ENCODE measurements around the gene CACNA2D3.

Gene CACNA2D3

DNA sequence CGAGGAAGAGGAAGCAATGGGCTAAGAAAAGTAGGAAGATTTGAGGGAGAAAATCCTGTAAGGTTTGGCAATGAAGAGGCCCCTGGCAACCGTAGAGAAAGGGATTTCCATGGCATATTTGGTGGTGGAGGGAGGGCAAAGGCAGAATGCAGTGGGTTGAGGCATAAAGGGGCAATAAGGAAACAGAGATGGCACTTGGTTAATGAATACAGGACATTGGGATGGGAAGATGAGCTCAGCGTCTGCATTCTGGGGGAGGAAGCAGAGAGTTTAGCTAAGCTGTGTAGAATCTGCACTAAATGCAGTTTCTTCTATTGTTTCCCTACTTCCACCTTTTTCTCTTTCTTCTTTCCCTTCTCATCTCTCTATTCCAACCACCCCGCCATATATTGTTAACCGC, 721.9 kb downstream of the CACNA2D3 start:
- DNase-seq = no peak
- H4K20me1 ChIP-seq (ENCODE audit: insufficient read depth, low read length) = no peaks in the 10 kb centered on the region
- no peak overlapping the region for H3K9ac ChIP-seq (ENCODE audit: low read length)
- no peaks in the 10 kb centered on the region for H3K9me2 ChIP-seq (replicated peaks; ENCODE audit: insufficient read depth, low read length)
- H3K4me2 ChIP-seq (ENCODE audit: low read depth, low read length) = no peak overlapping the region
- H3K4me3 ChIP-seq (ENCODE audit: low read length) = no peak overlapping the region
- H3K79me2 ChIP-seq (ENCODE audit: low read length) = no peaks in the 10 kb centered on the region
- H2AFZ ChIP-seq (ENCODE audit: low read length) = no peak overlapping the region
- H3K4me1 ChIP-seq (ENCODE audit: low read length) = no peaks in the 10 kb centered on the region
- no peaks in the 10 kb centered on the region for H3K27me3 ChIP-seq (replicated peaks; ENCODE audit: insufficient read depth, low read length)
- no peak overlapping the region for H3K27ac ChIP-seq (ENCODE audit: low read length)
- no peaks in the 10 kb centered on the region for H3K9me3 ChIP-seq (replicated peaks; ENCODE audit: insufficient read depth, low read length)
- no peaks in the 10 kb centered on the region for H3F3A ChIP-seq (ENCODE audit: insufficient read depth, low read length)
- no peak for TF ChIP-seq EZH2phosphoT487 (IDR thresholded peaks at IDR 0.05; ENCODE audit: low read length)
- no peak for TF ChIP-seq EZH2 (optimal IDR thresholded peaks at IDR 0.05; ENCODE audit: low read depth, low read length)
- TF ChIP-seq, protein P1, sequence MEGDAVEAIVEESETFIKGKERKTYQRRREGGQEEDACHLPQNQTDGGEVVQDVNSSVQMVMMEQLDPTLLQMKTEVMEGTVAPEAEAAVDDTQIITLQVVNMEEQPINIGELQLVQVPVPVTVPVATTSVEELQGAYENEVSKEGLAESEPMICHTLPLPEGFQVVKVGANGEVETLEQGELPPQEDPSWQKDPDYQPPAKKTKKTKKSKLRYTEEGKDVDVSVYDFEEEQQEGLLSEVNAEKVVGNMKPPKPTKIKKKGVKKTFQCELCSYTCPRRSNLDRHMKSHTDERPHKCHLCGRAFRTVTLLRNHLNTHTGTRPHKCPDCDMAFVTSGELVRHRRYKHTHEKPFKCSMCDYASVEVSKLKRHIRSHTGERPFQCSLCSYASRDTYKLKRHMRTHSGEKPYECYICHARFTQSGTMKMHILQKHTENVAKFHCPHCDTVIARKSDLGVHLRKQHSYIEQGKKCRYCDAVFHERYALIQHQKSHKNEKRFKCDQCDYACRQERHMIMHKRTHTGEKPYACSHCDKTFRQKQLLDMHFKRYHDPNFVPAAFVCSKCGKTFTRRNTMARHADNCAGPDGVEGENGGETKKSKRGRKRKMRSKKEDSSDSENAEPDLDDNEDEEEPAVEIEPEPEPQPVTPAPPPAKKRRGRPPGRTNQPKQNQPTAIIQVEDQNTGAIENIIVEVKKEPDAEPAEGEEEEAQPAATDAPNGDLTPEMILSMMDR (IDR thresholded peaks at IDR 0.05; ENCODE audit: low read length) = no peak
- no peaks in the 10 kb centered on the region for H3K36me3 ChIP-seq (replicated peaks; ENCODE audit: insufficient read depth, low read length)

- Histone ChIP-seq H3K9me3 (replicated peaks; ENCODE audit: insufficient read depth, low read length) (no peaks in the 10 kb centered on the region), H3K27me3 (replicated peaks; ENCODE audit: insufficient read depth, low read length) (no peaks in the 10 kb centered on the region)
- TF ChIP-seq EZH2 (optimal IDR thresholded peaks at IDR 0.05; ENCODE audit: low read depth, low read length) = no peak
Observed at GRCh38 chr3:54845011-54845410, 722.7 kb downstream of the CACNA2D3 start.

DNA sequence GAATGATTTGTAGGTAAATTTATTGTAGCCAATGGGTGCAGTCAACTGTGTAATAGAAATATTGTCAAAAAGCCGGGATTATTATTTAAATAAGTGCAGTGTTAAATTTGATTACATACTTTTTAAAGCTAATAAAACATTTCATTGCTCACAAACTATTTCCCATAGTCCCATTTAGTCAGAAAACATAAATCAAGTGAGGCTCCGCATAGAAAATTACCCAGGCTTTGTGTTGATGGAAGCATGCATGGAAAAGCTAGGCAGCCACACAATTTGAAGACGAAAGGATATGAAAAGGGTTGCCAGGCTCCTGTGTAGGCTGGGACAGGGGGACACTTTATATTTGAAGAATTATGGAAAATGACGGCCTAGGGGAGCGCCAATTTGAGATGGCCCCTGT, 723.2 kb downstream of the CACNA2D3 start:
- no peaks in the 10 kb centered on the region for H3K36me3 ChIP-seq (replicated peaks; ENCODE audit: insufficient read depth, low read length)
- no peaks in the 10 kb centered on the region for H3K4me1 ChIP-seq (ENCODE audit: low read length)
- no peaks in the 10 kb centered on the region for H3K79me2 ChIP-seq (ENCODE audit: low read length)
- TF ChIP-seq EZH2 (optimal IDR thresholded peaks at IDR 0.05; ENCODE audit: low read depth, low read length) (no peak), EZH2phosphoT487 (IDR thresholded peaks at IDR 0.05; ENCODE audit: low read length) (no peak)
- TF ChIP-seq, protein P1 (IDR thresholded peaks at IDR 0.05; ENCODE audit: low read length) = no peak
- no peak overlapping the region for H3K9ac ChIP-seq (ENCODE audit: low read length)
- no peaks in the 10 kb centered on the region for H3F3A ChIP-seq (ENCODE audit: insufficient read depth, low read length)
- no peaks in the 10 kb centered on the region for H3K27me3 ChIP-seq (replicated peaks; ENCODE audit: insufficient read depth, low read length)
- H4K20me1 ChIP-seq (ENCODE audit: insufficient read depth, low read length) = no peaks in the 10 kb centered on the region
- H3K4me3 ChIP-seq (ENCODE audit: low read length) = no peak overlapping the region
- no peak overlapping the region for H2AFZ ChIP-seq (ENCODE audit: low read length)
- no peak for DNase-seq
- H3K9me3 ChIP-seq (replicated peaks; ENCODE audit: insufficient read depth, low read length) = no peaks in the 10 kb centered on the region
- no peaks in the 10 kb centered on the region for H3K9me2 ChIP-seq (replicated peaks; ENCODE audit: insufficient read depth, low read length)
- no peak overlapping the region for H3K4me2 ChIP-seq (ENCODE audit: low read depth, low read length)
- no peak overlapping the region for H3K27ac ChIP-seq (ENCODE audit: low read length)

More at GRCh38 chr3:54845011-54845410, 722.7 kb downstream of the CACNA2D3 start:
- no peaks in the 10 kb centered on the region for H3K79me2 ChIP-seq (ENCODE audit: low read length)
- H3K9me2 ChIP-seq (replicated peaks; ENCODE audit: insufficient read depth, low read length) = no peaks in the 10 kb centered on the region
- H3F3A ChIP-seq (ENCODE audit: insufficient read depth, low read length) = no peaks in the 10 kb centered on the region
- no peak overlapping the region for H2AFZ ChIP-seq (ENCODE audit: low read length)
- no peaks in the 10 kb centered on the region for H4K20me1 ChIP-seq (ENCODE audit: insufficient read depth, low read length)
- H3K27ac ChIP-seq (ENCODE audit: low read length) = no peak overlapping the region
- no peak overlapping the region for H3K4me2 ChIP-seq (ENCODE audit: low read depth, low read length)
- H3K36me3 ChIP-seq (replicated peaks; ENCODE audit: insufficient read depth, low read length) = no peaks in the 10 kb centered on the region
- no peak overlapping the region for H3K4me3 ChIP-seq (ENCODE audit: low read length)
- no peak overlapping the region for H3K9ac ChIP-seq (ENCODE audit: low read length)
- no peaks in the 10 kb centered on the region for H3K4me1 ChIP-seq (ENCODE audit: low read length)
- no peak for DNase-seq

- no peaks in the 10 kb centered on the region for H3K27me3 ChIP-seq (replicated peaks; ENCODE audit: insufficient read depth, low read length)
- no peak overlapping the region for H3K4me2 ChIP-seq (ENCODE audit: low read depth, low read length)
- no peak overlapping the region for H3K9ac ChIP-seq (ENCODE audit: low read length)
- H3K9me3 ChIP-seq (replicated peaks; ENCODE audit: insufficient read depth, low read length) = no peaks in the 10 kb centered on the region
- H3F3A ChIP-seq (ENCODE audit: insufficient read depth, low read length) = no peaks in the 10 kb centered on the region
- no peak overlapping the region for H3K4me3 ChIP-seq (ENCODE audit: low read length)
- no peaks in the 10 kb centered on the region for H3K36me3 ChIP-seq (replicated peaks; ENCODE audit: insufficient read depth, low read length)
- TF ChIP-seq EZH2 (optimal IDR thresholded peaks at IDR 0.05; ENCODE audit: low read depth, low read length) = no peak
- TF ChIP-seq, protein P1 (IDR thresholded peaks at IDR 0.05; ENCODE audit: low read length) = no peak
- TF ChIP-seq EZH2phosphoT487 (IDR thresholded peaks at IDR 0.05; ENCODE audit: low read length) = no peak
- DNase-seq = no peak
- H3K9me2 ChIP-seq (replicated peaks; ENCODE audit: insufficient read depth, low read length) = no peaks in the 10 kb centered on the region
- no peaks in the 10 kb centered on the region for H3K4me1 ChIP-seq (ENCODE audit: low read length)
- H3K27ac ChIP-seq (ENCODE audit: low read length) = no peak overlapping the region
- no peak overlapping the region for H2AFZ ChIP-seq (ENCODE audit: low read length)
- no peaks in the 10 kb centered on the region for H4K20me1 ChIP-seq (ENCODE audit: insufficient read depth, low read length)
- H3K79me2 ChIP-seq (ENCODE audit: low read length) = no peaks in the 10 kb centered on the region
Observed at GRCh38 chr3:54846119-54846518, 723.8 kb downstream of the CACNA2D3 start.
